ENCODE results near the gene CNDP1.

GRCh38 chr18:74567822-74568221, 33.5 kb downstream of the CNDP1 start:
- TF ChIP-seq, protein P1, sequence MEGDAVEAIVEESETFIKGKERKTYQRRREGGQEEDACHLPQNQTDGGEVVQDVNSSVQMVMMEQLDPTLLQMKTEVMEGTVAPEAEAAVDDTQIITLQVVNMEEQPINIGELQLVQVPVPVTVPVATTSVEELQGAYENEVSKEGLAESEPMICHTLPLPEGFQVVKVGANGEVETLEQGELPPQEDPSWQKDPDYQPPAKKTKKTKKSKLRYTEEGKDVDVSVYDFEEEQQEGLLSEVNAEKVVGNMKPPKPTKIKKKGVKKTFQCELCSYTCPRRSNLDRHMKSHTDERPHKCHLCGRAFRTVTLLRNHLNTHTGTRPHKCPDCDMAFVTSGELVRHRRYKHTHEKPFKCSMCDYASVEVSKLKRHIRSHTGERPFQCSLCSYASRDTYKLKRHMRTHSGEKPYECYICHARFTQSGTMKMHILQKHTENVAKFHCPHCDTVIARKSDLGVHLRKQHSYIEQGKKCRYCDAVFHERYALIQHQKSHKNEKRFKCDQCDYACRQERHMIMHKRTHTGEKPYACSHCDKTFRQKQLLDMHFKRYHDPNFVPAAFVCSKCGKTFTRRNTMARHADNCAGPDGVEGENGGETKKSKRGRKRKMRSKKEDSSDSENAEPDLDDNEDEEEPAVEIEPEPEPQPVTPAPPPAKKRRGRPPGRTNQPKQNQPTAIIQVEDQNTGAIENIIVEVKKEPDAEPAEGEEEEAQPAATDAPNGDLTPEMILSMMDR (IDR thresholded peaks at IDR 0.05) = no peak
- TF ChIP-seq EZH2 (IDR thresholded peaks at IDR 0.05; ENCODE audit: borderline replicate concordance, insufficient read depth, low read depth, low read length, poor library complexity, severe bottlenecking) = no peak

All from B cell (primary cell).